SK-N-SH treated with all-trans-retinoic acid at 6 μM for 48 hours (cell line): Measurements from ENCODE around the gene C6orf136.

Experiments
- ATAC-seq: fragments of 200-7000 bp; cut with Tn5 transposase; 3 replicates; pipeline ENCODE4 v1.9.1; 2020; ENCODE audit warnings: mild to moderate bottlenecking, moderate library complexity
- ARNTL ChIP-seq: fragments of 450-650 bp; formaldehyde crosslinking; IDR thresholded peaks from 2 replicates; pipeline ENCODE4 v1.5.0; 2020; ENCODE audit warnings: low read depth, mild to moderate bottlenecking, moderate library complexity, borderline replicate concordance
- BACH2 ChIP-seq: fragments of 250-450 bp; sonication (Bioruptor Pico); IDR thresholded peaks from 2 replicates; pipeline ENCODE4 v1.9.0; 2021; ENCODE audit warnings: mild to moderate bottlenecking, borderline replicate concordance
- CREB5 ChIP-seq: fragments of 250-450 bp; sonication (Bioruptor Pico); IDR thresholded peaks from 2 replicates; pipeline ENCODE4 v1.5.1; 2020; ENCODE audit warnings: low read depth, mild to moderate bottlenecking, moderate library complexity
- CSDC2 ChIP-seq: fragments of 250-450 bp; sonication (Bioruptor Pico); IDR thresholded peaks from 2 replicates; pipeline ENCODE4 v1.5.0; 2020; ENCODE audit warnings: mild to moderate bottlenecking, moderate library complexity
- ESRRG ChIP-seq: fragments of 250-450 bp; sonication (Bioruptor Pico); IDR thresholded peaks from 2 replicates; pipeline ENCODE4 v1.6.1; 2021; ENCODE audit warnings: mild to moderate bottlenecking
- GLIS3 ChIP-seq: fragments of 250-450 bp; sonication (Bioruptor Pico); IDR thresholded peaks from 2 replicates; pipeline ENCODE4 v1.5.0; 2020; ENCODE audit warnings: mild to moderate bottlenecking, moderate library complexity
- ISL1 ChIP-seq: fragments of 250-450 bp; sonication (Bioruptor Pico); IDR thresholded peaks from 2 replicates; pipeline ENCODE4 v2.1.2; 2022; ENCODE audit warnings: mild to moderate bottlenecking, moderate library complexity
- OSR1 ChIP-seq: fragments of 250-450 bp; sonication (Bioruptor Pico); IDR thresholded peaks from 2 replicates; pipeline ENCODE4 v1.8.0; 2022; ENCODE audit warnings: moderate library complexity, mild to moderate bottlenecking, inconsistent platforms
- POU6F1 ChIP-seq: fragments of 250-450 bp; sonication (Bioruptor Pico); IDR thresholded peaks from 2 replicates; pipeline ENCODE4 v1.8.0; 2021; ENCODE audit warnings: low read depth, mild to moderate bottlenecking, moderate library complexity, borderline replicate concordance
- PPARA ChIP-seq: fragments of 250-450 bp; sonication (Bioruptor Pico); IDR thresholded peaks from 2 replicates; pipeline ENCODE4 v1.5.0; 2020; ENCODE audit warnings: mild to moderate bottlenecking, borderline replicate concordance
- RARB ChIP-seq: fragments of 250-450 bp; sonication (Bioruptor Pico); IDR thresholded peaks from 2 replicates; pipeline ENCODE4 v1.8.0; 2021; ENCODE audit warnings: mild to moderate bottlenecking, moderate library complexity
- SNAI2 ChIP-seq: fragments of 250-450 bp; sonication (Bioruptor Pico); IDR thresholded peaks from 2 replicates; pipeline ENCODE4 v1.5.0; 2020; ENCODE audit warnings: mild to moderate bottlenecking, moderate library complexity
- TCF4 ChIP-seq: fragments of 250-450 bp; sonication (Bioruptor Pico); IDR thresholded peaks from 2 replicates; pipeline ENCODE4 v1.8.0; 2021; ENCODE audit warnings: mild to moderate bottlenecking, moderate library complexity, borderline replicate concordance
- TOX ChIP-seq: fragments of 250-450 bp; sonication (Bioruptor Pico); IDR thresholded peaks from 2 replicates; pipeline ENCODE4 v1.8.0; 2021; ENCODE audit warnings: mild to moderate bottlenecking, moderate library complexity, borderline replicate concordance
- TSHZ2 ChIP-seq: fragments of 250-450 bp; sonication (Bioruptor Pico); IDR thresholded peaks from 2 replicates; pipeline ENCODE4 v1.5.0; 2020; ENCODE audit warnings: mild to moderate bottlenecking, moderate library complexity
- ZC3H10 ChIP-seq: fragments of 250-450 bp; sonication (Bioruptor Pico); IDR thresholded peaks from 2 replicates; pipeline ENCODE4 v1.5.1; 2021; ENCODE audit warnings: mild to moderate bottlenecking, moderate library complexity
- ZFP3 ChIP-seq: fragments of 250-450 bp; sonication (Bioruptor Pico); IDR thresholded peaks from 2 replicates; pipeline ENCODE4 v1.5.0; 2020; ENCODE audit warnings: mild to moderate bottlenecking, moderate library complexity
- ZNF70 ChIP-seq: fragments of 450-650 bp; formaldehyde crosslinking; IDR thresholded peaks from 2 replicates; pipeline ENCODE4 v1.5.0; 2020; ENCODE audit warnings: mild to moderate bottlenecking, moderate library complexity
- ZNF8 ChIP-seq: fragments of 450-650 bp; formaldehyde crosslinking; IDR thresholded peaks from 2 replicates; pipeline ENCODE4 v1.5.0; 2020; ENCODE audit warnings: mild to moderate bottlenecking, moderate library complexity
- TF ChIP-seq, protein P1 (sequence below): fragments of 250-450 bp; sonication (Bioruptor Pico); IDR thresholded peaks from 2 replicates; pipeline ENCODE4 v1.5.1; 2021; ENCODE audit warnings: mild to moderate bottlenecking, moderate library complexity
- TF ChIP-seq, protein P2 (sequence below): fragments of 250-450 bp; sonication (Bioruptor Pico); IDR thresholded peaks from 2 replicates; pipeline ENCODE4 v1.8.0; 2020; ENCODE audit warnings: mild to moderate bottlenecking, moderate library complexity, borderline replicate concordance

C6orf136 gene

DNA sequence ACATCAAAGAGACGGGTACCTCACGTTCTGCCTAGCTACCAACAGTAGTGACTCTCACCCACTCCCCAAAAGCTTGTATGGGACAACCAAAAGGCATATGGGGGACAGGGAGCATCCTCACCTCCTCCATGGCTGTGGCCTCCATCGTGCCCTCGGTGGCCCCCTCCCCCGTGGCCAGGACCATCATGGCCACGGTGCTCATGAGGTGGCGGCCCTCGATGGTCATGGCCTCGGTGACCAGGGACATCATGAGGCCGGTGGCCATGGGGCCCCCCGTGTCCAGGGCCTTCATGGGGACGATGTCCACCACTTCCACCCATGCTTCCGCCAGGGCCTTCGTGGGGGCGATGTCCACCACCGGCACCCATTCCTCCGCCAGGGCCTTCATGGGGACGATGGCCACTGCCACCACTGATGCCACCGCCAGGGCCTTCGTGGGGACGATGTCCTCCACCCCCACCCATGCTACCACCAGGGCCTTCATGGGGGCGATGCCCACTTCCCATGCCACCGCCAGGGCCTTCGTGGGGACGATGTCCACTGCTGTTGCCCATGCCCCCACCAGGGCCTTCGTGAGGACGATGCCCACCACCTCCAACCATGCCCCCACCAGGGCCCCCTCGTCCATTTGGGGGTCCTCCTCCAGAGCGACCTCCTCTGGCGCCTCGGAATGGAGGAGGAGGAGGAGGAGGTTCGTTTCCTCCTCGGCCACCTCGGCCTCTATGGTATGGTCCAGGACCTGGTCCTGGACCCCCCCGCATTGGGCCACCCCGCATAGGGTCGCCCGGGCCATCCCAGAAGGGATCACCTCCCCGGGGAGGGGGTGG is 44.9 kb upstream of the C6orf136 start:
- TF ChIP-seq ARNTL (CRISPR knock-in tag) (no peak), RARB (CRISPR knock-in tag) (no peak), TCF4 (CRISPR knock-in tag) (no peak), CSDC2 (CRISPR knock-in tag) (no peak), SNAI2 (no peak), TOX (no peak), ZC3H10 (no peak), CREB5 (CRISPR knock-in tag) (no peak), PPARA (CRISPR knock-in tag) (no peak), GLIS3 (CRISPR knock-in tag) (no peak), ZNF8 (CRISPR knock-in tag) (no peak), POU6F1 (CRISPR knock-in tag) (no peak), TSHZ2 (no peak), BACH2 (CRISPR knock-in tag) (no peak), OSR1 (CRISPR knock-in tag) (no peak), ISL1 (no peak)
- TF ChIP-seq, protein P1, sequence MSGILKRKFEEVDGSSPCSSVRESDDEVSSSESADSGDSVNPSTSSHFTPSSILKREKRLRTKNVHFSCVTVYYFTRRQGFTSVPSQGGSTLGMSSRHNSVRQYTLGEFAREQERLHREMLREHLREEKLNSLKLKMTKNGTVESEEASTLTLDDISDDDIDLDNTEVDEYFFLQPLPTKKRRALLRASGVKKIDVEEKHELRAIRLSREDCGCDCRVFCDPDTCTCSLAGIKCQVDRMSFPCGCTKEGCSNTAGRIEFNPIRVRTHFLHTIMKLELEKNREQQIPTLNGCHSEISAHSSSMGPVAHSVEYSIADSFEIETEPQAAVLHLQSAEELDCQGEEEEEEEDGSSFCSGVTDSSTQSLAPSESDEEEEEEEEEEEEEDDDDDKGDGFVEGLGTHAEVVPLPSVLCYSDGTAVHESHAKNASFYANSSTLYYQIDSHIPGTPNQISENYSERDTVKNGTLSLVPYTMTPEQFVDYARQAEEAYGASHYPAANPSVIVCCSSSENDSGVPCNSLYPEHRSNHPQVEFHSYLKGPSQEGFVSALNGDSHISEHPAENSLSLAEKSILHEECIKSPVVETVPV (CRISPR knock-in tag), result no peak
- TF ChIP-seq, protein P2, sequence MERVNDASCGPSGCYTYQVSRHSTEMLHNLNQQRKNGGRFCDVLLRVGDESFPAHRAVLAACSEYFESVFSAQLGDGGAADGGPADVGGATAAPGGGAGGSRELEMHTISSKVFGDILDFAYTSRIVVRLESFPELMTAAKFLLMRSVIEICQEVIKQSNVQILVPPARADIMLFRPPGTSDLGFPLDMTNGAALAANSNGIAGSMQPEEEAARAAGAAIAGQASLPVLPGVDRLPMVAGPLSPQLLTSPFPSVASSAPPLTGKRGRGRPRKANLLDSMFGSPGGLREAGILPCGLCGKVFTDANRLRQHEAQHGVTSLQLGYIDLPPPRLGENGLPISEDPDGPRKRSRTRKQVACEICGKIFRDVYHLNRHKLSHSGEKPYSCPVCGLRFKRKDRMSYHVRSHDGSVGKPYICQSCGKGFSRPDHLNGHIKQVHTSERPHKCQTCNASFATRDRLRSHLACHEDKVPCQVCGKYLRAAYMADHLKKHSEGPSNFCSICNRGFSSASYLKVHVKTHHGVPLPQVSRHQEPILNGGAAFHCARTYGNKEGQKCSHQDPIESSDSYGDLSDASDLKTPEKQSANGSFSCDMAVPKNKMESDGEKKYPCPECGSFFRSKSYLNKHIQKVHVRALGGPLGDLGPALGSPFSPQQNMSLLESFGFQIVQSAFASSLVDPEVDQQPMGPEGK (CRISPR knock-in tag), result no peak
- ATAC-seq, result no peak

DNA sequence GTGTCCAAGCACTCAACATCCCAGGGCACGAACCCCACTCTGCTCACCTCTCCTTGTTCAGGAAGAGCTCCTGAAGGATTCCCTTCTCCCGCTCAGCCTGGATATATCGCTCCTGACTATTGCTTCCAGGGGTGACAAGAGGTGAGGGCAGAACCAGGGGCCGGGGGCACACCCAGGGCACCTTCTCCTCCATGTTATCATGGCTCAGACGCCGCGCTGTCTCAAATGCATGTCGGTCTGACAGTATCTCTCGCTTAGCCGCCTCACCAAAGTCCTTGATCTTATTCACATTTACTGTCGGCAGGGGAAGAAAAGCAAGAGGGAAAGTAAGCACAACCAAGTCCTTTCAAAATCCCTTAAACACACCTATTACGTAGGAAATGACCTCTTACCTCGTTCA is 43.0 kb upstream of the C6orf136 start:
- ATAC-seq, result no peak
- TF ChIP-seq TCF4 (CRISPR knock-in tag) (no peak), SNAI2 (no peak), ZC3H10 (no peak), BACH2 (CRISPR knock-in tag) (no peak), ZFP3 (CRISPR knock-in tag) (no peak), TSHZ2 (no peak), ZNF8 (CRISPR knock-in tag) (no peak), ZNF70 (CRISPR knock-in tag) (no peak), CREB5 (CRISPR knock-in tag) (no peak), ISL1 (no peak), ESRRG (CRISPR knock-in tag) (no peak)
- TF ChIP-seq, protein P2 (CRISPR knock-in tag), result no peak
- TF ChIP-seq, protein P1 (CRISPR knock-in tag), result no peak
